ENCODE data around the gene SLC16A14. TPM values are rescaled to one million over a fixed set of nuclear protein-coding genes. Genes with fewer than 3 reads are reported as not detected.
"Not testable (repeated sequence)": the region's sequence is repeated elsewhere in the genome, so short reads cannot be mapped to it uniquely, and the experiment has no call there.

The SLC16A14 gene, protein sequence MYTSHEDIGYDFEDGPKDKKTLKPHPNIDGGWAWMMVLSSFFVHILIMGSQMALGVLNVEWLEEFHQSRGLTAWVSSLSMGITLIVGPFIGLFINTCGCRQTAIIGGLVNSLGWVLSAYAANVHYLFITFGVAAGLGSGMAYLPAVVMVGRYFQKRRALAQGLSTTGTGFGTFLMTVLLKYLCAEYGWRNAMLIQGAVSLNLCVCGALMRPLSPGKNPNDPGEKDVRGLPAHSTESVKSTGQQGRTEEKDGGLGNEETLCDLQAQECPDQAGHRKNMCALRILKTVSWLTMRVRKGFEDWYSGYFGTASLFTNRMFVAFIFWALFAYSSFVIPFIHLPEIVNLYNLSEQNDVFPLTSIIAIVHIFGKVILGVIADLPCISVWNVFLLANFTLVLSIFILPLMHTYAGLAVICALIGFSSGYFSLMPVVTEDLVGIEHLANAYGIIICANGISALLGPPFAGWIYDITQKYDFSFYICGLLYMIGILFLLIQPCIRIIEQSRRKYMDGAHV
- total RNA-seq = 2.6 TPM

DNA sequence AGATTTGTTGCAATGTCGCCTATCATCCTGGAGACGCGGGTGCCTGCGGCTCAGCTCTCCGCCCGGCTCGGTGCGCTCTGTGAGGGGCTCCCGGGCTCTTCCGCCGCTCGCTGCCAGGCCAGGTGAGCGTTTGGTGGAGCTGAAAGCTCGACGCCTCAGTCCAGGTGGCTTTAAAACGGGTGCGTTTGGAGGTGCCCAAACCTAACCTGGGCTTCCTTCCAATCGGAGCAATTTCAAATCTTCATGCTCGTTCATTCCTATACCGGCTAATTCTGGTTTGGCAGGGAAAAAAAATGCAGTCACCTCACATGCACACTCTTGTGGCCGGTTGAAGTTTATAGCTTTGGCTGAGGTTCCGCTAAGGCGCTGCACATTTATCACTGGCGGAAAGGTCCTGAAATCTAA lies at the start of gene SLC16A14:
TSS of gene SLC16A14 (minus strand) at position 274 of the 405 bp plus-strand sequence. CDS start 9,572 bp downstream, outside the sequence.
- Histone ChIP-seq H3K9me3 (ENCODE audit: control insufficient read depth in 3 of 3, low read length in 3 of 3) (no peaks in the 10 kb centered on the region), H3K9ac (ENCODE audit: low read depth in 1 of 3, low read length in 3 of 3) (peak within 1 kb of the TSS; percentile 65 to 74 (median 72))

DNA sequence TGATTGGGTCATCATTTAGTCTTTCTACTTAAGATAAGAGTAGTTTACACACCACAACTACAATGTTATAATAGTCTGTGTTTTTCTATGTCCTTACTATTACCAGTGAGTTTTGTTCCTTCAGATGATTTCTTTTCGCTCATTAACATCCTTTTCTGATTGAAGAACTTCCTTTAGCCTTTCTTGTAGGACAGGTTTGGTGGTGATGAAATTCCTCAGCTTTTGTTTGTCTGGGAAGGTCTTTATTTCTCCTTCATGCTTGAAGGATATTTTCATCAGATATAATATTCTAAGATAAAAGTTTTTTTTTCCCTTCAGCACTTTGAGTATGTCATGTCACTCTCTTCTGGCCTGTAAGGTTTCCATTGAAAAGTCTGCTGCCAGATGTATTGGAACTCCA lies 38.0 kb upstream of the SLC16A14 start:
- Histone ChIP-seq H3K4me3 (ENCODE audit: low read length in 3 of 3) (no peak overlapping the region), H3K27me3 (ENCODE audit: control insufficient read depth in 3 of 3, insufficient read depth in 3 of 3, low read length in 3 of 3) (no peaks in the 10 kb centered on the region), H3K27ac (ENCODE audit: low read depth, low read length) (no peak overlapping the region), H3K9ac (ENCODE audit: low read depth in 1 of 3, low read length in 3 of 3) (no peak overlapping the region), H3K36me3 (ENCODE audit: control insufficient read depth in 3 of 3, insufficient read depth in 3 of 3, low read length in 3 of 3) (no peaks in the 10 kb centered on the region), H3K4me1 (ENCODE audit: control insufficient read depth in 3 of 3, insufficient read depth in 3 of 3, low read length in 3 of 3) (no peaks in the 10 kb centered on the region), H3K9me3 (ENCODE audit: control insufficient read depth in 3 of 3, low read length in 3 of 3) (no peaks in the 10 kb centered on the region)

More for the DNA sequence above, at the start of gene SLC16A14:
- Histone ChIP-seq H3K27me3 (ENCODE audit: control insufficient read depth in 3 of 3, insufficient read depth in 3 of 3, low read length in 3 of 3) (peaks cover 0 to 14% (median 3%) of the 10 kb centered on the region in 3 donors), H3K27ac (ENCODE audit: low read depth, low read length) (peak within 1 kb of the TSS; percentile 51), H3K4me1 (ENCODE audit: control insufficient read depth in 3 of 3, insufficient read depth in 3 of 3, low read length in 3 of 3) (peaks cover 9 to 19% (median 11%) of the 10 kb centered on the region in 3 donors), H3K4me3 (ENCODE audit: low read length in 3 of 3) (peak within 1 kb of the TSS; percentile 60 to 84 (median 72)), H3K36me3 (ENCODE audit: control insufficient read depth in 3 of 3, insufficient read depth in 3 of 3, low read length in 3 of 3) (no peaks in the 10 kb centered on the region)

DNA sequence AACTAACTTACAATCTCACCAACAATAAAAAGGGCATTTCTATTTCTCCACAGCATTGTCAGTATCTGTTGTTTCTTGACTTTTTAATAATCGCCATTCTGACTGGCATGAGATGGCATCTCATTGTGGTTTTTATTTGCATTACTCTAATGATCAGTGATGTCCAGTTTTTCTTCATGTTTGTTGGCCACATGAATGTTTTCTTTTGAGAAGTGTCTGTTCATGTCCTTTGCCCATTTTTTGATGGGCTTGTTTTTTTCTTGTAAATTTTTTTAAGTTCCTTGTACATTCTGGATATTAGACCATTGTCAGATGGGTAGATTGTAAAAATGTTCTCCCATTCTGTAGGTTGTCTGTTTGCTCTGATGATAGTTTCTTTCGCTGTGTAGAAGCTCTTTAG lies 33.2 kb upstream of the SLC16A14 start:
- not testable (repeated sequence) for H3K9ac ChIP-seq (ENCODE audit: low read depth in 1 of 3, low read length in 3 of 3); H3K36me3 ChIP-seq (ENCODE audit: control insufficient read depth in 3 of 3, insufficient read depth in 3 of 3, low read length in 3 of 3); H3K4me3 ChIP-seq (ENCODE audit: low read length in 3 of 3); H3K27ac ChIP-seq (ENCODE audit: low read depth, low read length); H3K27me3 ChIP-seq (ENCODE audit: control insufficient read depth in 3 of 3, insufficient read depth in 3 of 3, low read length in 3 of 3); H3K9me3 ChIP-seq (ENCODE audit: control insufficient read depth in 3 of 3, low read length in 3 of 3); H3K4me1 ChIP-seq (ENCODE audit: control insufficient read depth in 3 of 3, insufficient read depth in 3 of 3, low read length in 3 of 3)

DNA sequence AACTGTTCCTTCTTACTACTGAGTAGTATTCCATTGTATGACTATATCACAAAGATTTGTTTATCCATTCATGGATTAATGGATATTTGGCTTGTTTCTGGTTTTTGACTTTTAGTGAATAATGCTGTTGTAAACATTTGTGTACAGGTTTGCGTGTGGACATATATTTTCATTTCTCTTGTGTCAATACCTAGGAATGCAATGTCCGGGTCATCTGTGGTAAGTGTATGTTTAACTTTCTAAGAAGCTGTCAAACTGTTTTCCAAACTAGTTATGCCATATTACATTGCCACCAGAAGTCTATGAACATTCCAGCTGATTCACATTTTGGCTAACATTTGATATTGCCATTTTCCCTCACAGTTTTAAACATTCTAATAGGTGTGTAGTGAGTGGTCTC lies 29.1 kb upstream of the SLC16A14 start:
- no peaks in the 10 kb centered on the region for H3K27me3 ChIP-seq (ENCODE audit: control insufficient read depth in 3 of 3, insufficient read depth in 3 of 3, low read length in 3 of 3)
- no peak overlapping the region for H3K4me3 ChIP-seq (ENCODE audit: low read length in 3 of 3)
- no peaks in the 10 kb centered on the region for H3K36me3 ChIP-seq (ENCODE audit: control insufficient read depth in 3 of 3, insufficient read depth in 3 of 3, low read length in 3 of 3)
- H3K9ac ChIP-seq (ENCODE audit: low read depth in 1 of 3, low read length in 3 of 3) = no peak overlapping the region
- no peaks in the 10 kb centered on the region for H3K4me1 ChIP-seq (ENCODE audit: control insufficient read depth in 3 of 3, insufficient read depth in 3 of 3, low read length in 3 of 3)
- H3K9me3 ChIP-seq (ENCODE audit: control insufficient read depth in 3 of 3, low read length in 3 of 3) = no peaks in the 10 kb centered on the region
- H3K27ac ChIP-seq (ENCODE audit: low read depth, low read length) = no peak overlapping the region

DNA sequence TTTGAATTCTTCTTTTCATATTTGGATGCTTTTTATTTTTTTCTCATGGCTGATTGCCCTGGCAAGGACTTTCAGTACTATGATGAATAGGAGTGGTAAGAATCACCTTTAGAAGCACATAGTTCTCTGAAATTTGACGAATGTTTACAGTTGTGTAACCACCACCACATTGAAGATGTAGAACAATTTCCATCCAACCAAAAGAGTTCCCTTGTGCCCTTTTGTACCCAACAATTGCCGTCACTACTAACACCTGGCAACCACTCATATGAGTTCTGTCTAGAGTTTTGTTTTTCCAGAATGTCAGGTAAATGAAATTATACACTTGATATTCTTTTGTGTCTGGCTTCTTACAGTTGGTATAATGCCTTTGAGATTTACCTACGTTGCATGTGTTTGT lies 28.7 kb upstream of the SLC16A14 start:
- H3K27me3 ChIP-seq (ENCODE audit: control insufficient read depth in 3 of 3, insufficient read depth in 3 of 3, low read length in 3 of 3) = no peaks in the 10 kb centered on the region
- no peaks in the 10 kb centered on the region for H3K4me1 ChIP-seq (ENCODE audit: control insufficient read depth in 3 of 3, insufficient read depth in 3 of 3, low read length in 3 of 3)
- H3K4me3 ChIP-seq (ENCODE audit: low read length in 3 of 3) = no peak overlapping the region
- H3K9ac ChIP-seq (ENCODE audit: low read depth in 1 of 3, low read length in 3 of 3) = no peak overlapping the region
- no peak overlapping the region for H3K27ac ChIP-seq (ENCODE audit: low read depth, low read length)
- H3K36me3 ChIP-seq (ENCODE audit: control insufficient read depth in 3 of 3, insufficient read depth in 3 of 3, low read length in 3 of 3) = no peaks in the 10 kb centered on the region
- H3K9me3 ChIP-seq (ENCODE audit: control insufficient read depth in 3 of 3, low read length in 3 of 3) = no peaks in the 10 kb centered on the region

DNA sequence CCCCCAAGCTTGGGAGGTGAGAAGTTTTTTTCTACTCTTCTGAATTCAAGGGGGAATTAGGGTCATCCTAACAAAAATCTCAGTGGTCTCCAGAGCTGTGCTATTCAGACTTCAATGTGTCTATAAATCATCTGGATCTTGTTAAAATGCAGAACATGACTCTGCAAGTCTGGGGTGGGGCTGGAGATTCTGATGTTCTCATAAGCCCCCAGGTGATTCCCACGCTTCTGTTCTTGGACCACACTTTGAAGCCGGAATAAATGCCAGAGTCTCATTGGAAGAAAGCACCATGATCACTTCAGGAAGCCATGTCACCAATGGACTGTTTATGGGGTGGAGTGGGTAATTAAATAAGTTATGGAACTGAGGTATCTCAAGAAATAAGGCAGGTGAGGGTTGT lies 22.2 kb upstream of the SLC16A14 start:
- H3K4me3 ChIP-seq (ENCODE audit: low read length in 3 of 3) = no peak overlapping the region
- H3K27me3 ChIP-seq (ENCODE audit: control insufficient read depth in 3 of 3, insufficient read depth in 3 of 3, low read length in 3 of 3) = no peaks in the 10 kb centered on the region
- no peak overlapping the region for H3K9ac ChIP-seq (ENCODE audit: low read depth in 1 of 3, low read length in 3 of 3)
- no peaks in the 10 kb centered on the region for H3K36me3 ChIP-seq (ENCODE audit: control insufficient read depth in 3 of 3, insufficient read depth in 3 of 3, low read length in 3 of 3)
- no peaks in the 10 kb centered on the region for H3K4me1 ChIP-seq (ENCODE audit: control insufficient read depth in 3 of 3, insufficient read depth in 3 of 3, low read length in 3 of 3)
- H3K27ac ChIP-seq (ENCODE audit: low read depth, low read length) = no peak overlapping the region
- no peaks in the 10 kb centered on the region for H3K9me3 ChIP-seq (ENCODE audit: control insufficient read depth in 3 of 3, low read length in 3 of 3)

DNA sequence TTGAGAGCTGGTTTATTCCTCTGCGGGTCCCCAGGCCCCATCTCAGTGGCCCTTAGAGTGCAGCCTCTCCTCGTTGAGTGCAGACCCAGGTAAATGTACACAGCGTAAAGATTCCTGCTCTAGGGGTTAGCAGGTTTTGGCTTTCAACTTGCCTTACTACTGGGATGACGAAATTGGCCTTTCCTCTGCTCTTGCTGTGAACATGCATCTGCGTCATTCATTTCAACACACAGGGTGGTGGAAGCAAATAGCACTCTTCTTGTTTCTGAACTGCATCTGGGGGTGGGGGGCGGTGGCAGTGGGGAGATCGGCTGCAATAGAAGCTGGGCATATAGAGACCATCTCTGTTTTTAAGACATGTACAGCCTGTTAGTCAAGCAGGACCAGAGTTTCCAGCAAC lies 16.5 kb upstream of the SLC16A14 start:
- Histone ChIP-seq H3K9ac (ENCODE audit: low read depth in 1 of 3, low read length in 3 of 3) (no peak overlapping the region), H3K36me3 (ENCODE audit: control insufficient read depth in 3 of 3, insufficient read depth in 3 of 3, low read length in 3 of 3) (no peaks in the 10 kb centered on the region), H3K27ac (ENCODE audit: low read depth, low read length) (no peak overlapping the region), H3K9me3 (ENCODE audit: control insufficient read depth in 3 of 3, low read length in 3 of 3) (no peaks in the 10 kb centered on the region), H3K27me3 (ENCODE audit: control insufficient read depth in 3 of 3, insufficient read depth in 3 of 3, low read length in 3 of 3) (no peaks in the 10 kb centered on the region), H3K4me1 (ENCODE audit: control insufficient read depth in 3 of 3, insufficient read depth in 3 of 3, low read length in 3 of 3) (no peaks in the 10 kb centered on the region), H3K4me3 (ENCODE audit: low read length in 3 of 3) (no peak overlapping the region)

DNA sequence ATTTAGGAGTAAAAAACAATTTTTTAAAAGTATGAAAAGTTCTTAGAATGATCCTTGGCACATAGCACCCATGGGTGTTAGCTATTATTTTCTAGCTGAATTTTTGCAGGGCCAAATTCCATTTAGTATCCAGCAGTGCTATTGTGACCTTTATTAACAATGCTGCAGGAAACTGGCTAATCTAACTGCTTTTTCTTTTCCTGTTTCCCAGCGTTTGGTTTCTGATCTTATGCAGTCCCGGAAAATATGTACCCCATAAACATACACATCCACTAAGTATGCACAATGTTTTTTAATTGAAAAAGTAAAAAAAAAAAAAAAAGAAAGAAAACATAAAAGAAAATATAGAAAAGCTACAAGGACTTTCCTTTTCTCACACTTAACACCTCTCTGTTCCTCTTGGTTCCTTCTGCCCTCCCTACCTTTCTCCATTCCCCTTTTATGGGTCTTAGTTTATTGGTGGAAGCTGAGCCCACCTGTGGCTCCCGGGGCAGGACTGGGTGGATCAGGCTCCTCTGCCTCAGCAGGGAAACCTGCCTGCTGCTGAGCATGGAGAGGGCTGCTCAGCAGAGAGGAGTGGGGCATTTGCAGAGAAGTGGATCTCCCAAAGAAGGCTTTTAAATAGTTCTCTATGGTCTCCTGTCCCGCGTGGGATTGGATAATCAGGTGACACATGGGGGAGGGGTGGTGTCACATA lies 9.3 kb upstream of the SLC16A14 start:
- Histone ChIP-seq H3K4me3 (ENCODE audit: low read length in 3 of 3) (no peak overlapping the region), H3K27ac (ENCODE audit: low read depth, low read length) (no peak overlapping the region), H3K27me3 (ENCODE audit: control insufficient read depth in 3 of 3, insufficient read depth in 3 of 3, low read length in 3 of 3) (no peaks in the 10 kb centered on the region), H3K4me1 (ENCODE audit: control insufficient read depth in 3 of 3, insufficient read depth in 3 of 3, low read length in 3 of 3) (no peaks in the 10 kb centered on the region), H3K36me3 (ENCODE audit: control insufficient read depth in 3 of 3, insufficient read depth in 3 of 3, low read length in 3 of 3) (no peaks in the 10 kb centered on the region), H3K9ac (ENCODE audit: low read depth in 1 of 3, low read length in 3 of 3) (no peak overlapping the region), H3K9me3 (ENCODE audit: control insufficient read depth in 3 of 3, low read length in 3 of 3) (no peaks in the 10 kb centered on the region)

DNA sequence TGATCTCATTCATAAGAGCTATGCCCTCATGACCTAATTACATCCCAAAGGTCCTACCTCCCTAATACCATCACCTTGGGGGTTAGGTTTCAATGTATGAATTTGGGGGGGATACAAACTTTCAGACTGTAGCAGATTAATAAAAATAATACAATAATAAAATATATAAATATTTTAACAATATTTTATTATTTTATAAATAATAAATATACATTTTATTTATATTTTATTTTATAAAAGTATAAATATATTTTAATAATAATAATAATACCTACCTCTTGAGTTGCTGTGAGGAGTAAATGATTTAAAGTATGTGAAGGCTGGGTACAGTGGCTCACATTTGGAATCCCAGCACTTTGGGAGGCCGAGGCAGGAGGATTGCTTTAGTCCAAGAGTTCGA lies 8.1 kb upstream of the SLC16A14 start:
- no peak overlapping the region for H3K9ac ChIP-seq (ENCODE audit: low read depth in 1 of 3, low read length in 3 of 3)
- no peak overlapping the region for H3K27ac ChIP-seq (ENCODE audit: low read depth, low read length)
- H3K4me1 ChIP-seq (ENCODE audit: control insufficient read depth in 3 of 3, insufficient read depth in 3 of 3, low read length in 3 of 3) = no peaks in the 10 kb centered on the region
- no peaks in the 10 kb centered on the region for H3K36me3 ChIP-seq (ENCODE audit: control insufficient read depth in 3 of 3, insufficient read depth in 3 of 3, low read length in 3 of 3)
- no peaks in the 10 kb centered on the region for H3K27me3 ChIP-seq (ENCODE audit: control insufficient read depth in 3 of 3, insufficient read depth in 3 of 3, low read length in 3 of 3)
- no peak overlapping the region for H3K4me3 ChIP-seq (ENCODE audit: low read length in 3 of 3)
- H3K9me3 ChIP-seq (ENCODE audit: control insufficient read depth in 3 of 3, low read length in 3 of 3) = no peaks in the 10 kb centered on the region

DNA sequence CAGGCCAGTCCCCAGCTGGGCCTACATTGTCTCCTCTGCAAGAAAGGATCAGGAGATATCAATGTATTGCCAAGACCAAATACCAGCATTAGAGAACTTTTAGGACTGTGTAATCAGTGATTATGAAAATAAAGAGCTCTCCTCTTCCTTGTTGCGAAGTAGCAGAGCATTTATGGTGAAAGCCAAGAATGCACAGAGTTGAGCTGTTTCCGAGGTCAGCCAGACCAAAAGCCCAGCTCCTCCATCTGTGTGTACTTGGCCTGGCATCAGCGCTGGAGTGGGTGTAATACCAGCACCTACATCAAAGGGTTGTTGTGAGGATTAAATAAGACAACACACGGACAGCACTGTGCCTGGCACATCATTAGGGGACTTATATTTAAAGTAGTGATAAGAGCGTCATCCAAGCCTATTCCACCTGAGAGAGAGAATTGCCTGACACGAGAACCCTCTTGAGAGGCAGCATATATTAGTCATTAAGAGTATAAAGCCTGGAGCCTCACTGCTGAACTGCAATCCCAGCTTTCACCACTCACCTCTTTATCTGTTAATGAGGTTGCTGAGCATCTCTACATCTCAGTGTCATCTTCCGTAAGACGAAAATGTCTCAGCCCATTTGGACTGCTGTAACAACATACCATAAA lies 7.4 kb upstream of the SLC16A14 start:
- Histone ChIP-seq H3K4me3 (ENCODE audit: low read length in 3 of 3) (no peak overlapping the region), H3K4me1 (ENCODE audit: control insufficient read depth in 3 of 3, insufficient read depth in 3 of 3, low read length in 3 of 3) (no peaks in the 10 kb centered on the region), H3K36me3 (ENCODE audit: control insufficient read depth in 3 of 3, insufficient read depth in 3 of 3, low read length in 3 of 3) (no peaks in the 10 kb centered on the region), H3K9me3 (ENCODE audit: control insufficient read depth in 3 of 3, low read length in 3 of 3) (no peaks in the 10 kb centered on the region), H3K27ac (ENCODE audit: low read depth, low read length) (no peak overlapping the region), H3K27me3 (ENCODE audit: control insufficient read depth in 3 of 3, insufficient read depth in 3 of 3, low read length in 3 of 3) (no peaks in the 10 kb centered on the region), H3K9ac (ENCODE audit: low read depth in 1 of 3, low read length in 3 of 3) (no peak overlapping the region)
